Choroid plexus epithelial cell (primary cell): ENCODE measurements around the gene ARHGAP35.
"Not testable (repeated sequence)": the region's sequence is repeated elsewhere in the genome, so short reads cannot be mapped to it uniquely, and the experiment has no call there.

Source experiments
- DNase-seq: peaks from one replicate; pipeline ENCODE4 v3.0.0-alpha.2; 2010; ENCODE audit warnings: low read depth
- H3K4me3 ChIP-seq: 2 replicates; pipeline ENCODE4 v1.5.1; 2011; ENCODE audit warnings: low read depth, mild to moderate bottlenecking, control low read depth, low read length, moderate library complexity
- TF ChIP-seq, protein P1 (sequence below): conservative IDR thresholded peaks from 2 replicates; pipeline ENCODE4 v1.5.1; 2011; ENCODE audit warnings: low read depth, mild to moderate bottlenecking, control low read depth, inconsistent platforms, low read length, moderate library complexity

Gene ARHGAP35

DNA sequence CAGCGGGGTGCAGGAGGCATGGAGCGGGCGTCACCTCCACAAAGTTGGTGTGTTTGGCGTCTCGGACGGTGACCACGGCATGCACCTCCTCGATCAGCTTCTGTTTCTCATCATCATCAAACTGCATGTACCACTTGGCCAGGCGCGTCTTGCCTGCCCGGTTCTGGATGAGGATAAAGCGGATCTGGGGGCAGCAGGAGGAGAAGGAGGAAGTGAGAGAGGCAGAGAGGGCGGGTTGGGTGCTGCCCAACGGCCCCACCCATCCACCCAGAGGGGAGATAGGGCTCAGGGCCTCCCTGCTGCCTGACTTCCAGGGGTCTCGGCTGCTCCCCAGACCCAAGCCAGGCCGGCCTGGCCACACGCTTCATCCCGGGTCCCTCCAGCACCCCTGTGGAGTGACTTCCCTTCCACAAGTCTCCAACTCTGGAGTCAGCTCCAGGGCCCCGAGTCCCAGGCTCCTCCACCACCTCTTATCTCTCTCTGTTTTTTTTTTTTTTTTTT lies 14.8 kb upstream of the ARHGAP35 start:
- TF ChIP-seq, protein P1, sequence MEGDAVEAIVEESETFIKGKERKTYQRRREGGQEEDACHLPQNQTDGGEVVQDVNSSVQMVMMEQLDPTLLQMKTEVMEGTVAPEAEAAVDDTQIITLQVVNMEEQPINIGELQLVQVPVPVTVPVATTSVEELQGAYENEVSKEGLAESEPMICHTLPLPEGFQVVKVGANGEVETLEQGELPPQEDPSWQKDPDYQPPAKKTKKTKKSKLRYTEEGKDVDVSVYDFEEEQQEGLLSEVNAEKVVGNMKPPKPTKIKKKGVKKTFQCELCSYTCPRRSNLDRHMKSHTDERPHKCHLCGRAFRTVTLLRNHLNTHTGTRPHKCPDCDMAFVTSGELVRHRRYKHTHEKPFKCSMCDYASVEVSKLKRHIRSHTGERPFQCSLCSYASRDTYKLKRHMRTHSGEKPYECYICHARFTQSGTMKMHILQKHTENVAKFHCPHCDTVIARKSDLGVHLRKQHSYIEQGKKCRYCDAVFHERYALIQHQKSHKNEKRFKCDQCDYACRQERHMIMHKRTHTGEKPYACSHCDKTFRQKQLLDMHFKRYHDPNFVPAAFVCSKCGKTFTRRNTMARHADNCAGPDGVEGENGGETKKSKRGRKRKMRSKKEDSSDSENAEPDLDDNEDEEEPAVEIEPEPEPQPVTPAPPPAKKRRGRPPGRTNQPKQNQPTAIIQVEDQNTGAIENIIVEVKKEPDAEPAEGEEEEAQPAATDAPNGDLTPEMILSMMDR: no peak
- no peak for DNase-seq
- H3K4me3 ChIP-seq: no peak overlapping the region

DNA sequence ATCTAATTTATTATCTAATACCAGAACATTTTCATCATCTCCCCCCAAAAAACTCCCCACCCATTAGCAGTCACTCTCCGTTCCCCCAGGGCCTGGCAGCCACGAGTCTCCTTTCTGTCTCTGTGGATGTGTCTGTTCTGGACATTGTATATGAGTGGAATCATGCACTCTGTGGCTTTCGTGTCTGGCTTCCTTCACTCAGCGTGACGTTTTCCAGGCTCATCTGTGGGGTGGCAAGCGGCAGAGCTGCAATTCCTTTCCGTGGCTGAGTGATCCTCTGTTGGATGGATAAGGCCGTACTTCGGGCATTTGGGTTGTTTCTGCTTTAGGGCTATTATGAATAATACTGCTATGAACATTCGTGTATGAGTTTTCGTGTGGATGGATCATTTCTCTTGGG lies 13.3 kb upstream of the ARHGAP35 start:
- no peak for DNase-seq
- H3K4me3 ChIP-seq: no peak overlapping the region
- TF ChIP-seq, protein P1: no peak

DNA sequence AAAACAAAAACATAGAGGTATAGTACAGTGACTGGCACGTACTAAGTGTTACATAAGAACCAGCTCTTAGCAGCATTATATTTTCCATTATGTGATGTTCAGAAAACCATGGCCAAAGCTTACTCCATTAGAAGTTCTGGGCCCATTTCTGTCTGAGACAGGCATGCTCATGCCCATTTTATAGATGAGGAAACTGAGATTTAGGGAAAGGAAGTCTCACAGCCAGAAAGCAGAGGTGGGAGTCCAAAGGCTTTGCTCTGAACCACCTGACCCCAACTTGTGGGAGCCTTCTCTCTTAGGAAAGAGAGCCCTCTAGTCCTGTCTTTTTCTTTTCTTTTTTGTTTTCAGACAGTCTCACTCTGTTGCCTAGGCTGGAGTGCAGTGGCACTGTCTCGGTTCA lies 12.4 kb upstream of the ARHGAP35 start:
- H3K4me3 ChIP-seq: no peak overlapping the region
- no peak for DNase-seq
- TF ChIP-seq, protein P1: no peak

DNA sequence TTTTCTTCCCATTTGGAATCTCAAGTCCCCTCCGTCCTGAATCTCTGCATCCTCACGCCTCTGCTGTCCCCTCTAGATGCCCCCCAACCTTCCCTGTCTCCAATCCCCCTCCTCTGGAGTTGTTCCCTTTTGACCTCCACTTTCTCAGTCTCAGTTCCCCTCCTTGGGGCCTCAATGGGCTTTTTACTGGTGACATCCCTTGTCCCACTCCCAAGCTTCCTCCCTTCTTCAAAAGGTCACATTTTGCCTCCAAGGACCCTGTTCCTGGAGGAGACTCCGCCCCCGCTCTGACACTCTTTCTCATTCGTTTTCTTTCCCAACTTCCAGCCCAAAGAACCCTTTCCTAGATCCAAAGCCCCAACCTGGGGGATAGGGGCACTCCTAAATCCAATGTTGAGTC lies 11.2 kb upstream of the ARHGAP35 start:
- TF ChIP-seq, protein P1: no peak
- no peak for DNase-seq
- H3K4me3 ChIP-seq: peak overlapping the region; percentile 96

DNA sequence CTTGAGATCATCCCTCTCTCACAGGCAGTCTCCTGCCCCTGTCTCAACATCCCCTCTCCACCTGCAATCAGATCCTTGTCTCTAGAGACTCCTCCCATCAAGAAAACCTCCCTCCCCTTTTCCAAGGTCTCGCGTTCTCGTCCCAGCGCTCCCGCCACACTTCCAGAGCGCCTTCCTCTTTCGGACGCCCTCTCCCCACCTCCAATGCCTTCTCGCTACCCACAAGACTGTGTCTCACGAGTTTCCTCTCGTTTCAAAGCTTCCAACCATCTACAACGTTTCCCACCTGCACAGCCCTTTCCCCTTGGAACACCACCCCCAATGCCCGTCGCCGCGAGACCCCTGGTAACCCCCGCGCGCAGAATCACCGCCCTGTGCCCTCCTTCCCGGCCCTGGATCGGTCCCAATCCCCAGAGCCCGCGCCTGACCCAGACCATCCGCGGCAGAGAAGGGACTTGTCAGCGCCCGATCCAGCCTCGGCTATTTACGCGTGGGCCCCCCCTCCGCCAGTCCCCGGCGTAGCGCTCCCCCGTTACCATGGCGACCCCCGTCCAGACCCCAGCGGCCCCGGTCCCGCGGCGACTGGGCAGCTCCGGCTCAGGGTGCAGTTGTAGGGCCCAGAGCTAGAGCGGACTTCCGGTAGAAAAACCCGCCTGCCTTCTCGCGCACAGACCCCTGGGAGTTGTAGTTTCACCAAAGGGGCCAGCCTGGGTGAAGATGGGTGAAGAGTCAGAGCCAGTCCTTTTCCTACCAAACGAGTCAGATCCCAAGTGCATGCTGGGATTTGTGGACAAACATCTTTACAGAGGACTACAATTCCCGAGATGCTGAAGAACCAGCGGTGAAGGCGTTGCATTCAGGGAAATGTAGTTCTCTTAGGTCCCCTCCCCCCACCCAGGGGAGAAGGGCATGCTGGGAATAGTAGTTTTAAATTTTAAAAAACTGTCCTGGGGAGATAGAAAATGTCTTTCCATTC lies 10.3 kb upstream of the ARHGAP35 start, which contains the start of gene AP2S1:
AP2S1 (minus strand) TSS at position 619 of the 976 bp plus-strand sequence; CDS start at position 539, 80 bp downstream.
- peak; percentile 100 for DNase-seq
- H3K4me3 ChIP-seq: peak within 1 kb of the TSS; percentile 96
- TF ChIP-seq, protein P1: no peak

DNA sequence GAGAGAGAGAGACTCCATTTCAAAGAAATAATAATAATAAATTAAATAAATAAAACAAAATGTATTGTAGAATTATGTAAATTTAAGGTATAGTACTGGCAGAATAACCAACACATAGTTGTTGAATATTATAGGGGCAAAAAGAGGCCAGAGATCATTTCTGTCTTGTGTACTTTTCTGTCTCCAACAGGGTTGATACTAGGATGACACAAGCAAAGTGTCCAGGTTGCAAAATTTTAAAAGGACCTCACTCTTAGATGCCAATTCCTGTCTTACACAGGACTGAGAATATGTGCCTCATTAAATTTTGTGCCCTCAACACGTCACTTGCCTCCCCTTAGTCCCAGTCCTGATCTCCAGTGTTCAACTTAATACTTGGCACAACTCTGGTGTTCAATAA lies 8.0 kb upstream of the ARHGAP35 start:
- DNase-seq: no peak
- H3K4me3 ChIP-seq: no peak overlapping the region
- TF ChIP-seq, protein P1: no peak

DNA sequence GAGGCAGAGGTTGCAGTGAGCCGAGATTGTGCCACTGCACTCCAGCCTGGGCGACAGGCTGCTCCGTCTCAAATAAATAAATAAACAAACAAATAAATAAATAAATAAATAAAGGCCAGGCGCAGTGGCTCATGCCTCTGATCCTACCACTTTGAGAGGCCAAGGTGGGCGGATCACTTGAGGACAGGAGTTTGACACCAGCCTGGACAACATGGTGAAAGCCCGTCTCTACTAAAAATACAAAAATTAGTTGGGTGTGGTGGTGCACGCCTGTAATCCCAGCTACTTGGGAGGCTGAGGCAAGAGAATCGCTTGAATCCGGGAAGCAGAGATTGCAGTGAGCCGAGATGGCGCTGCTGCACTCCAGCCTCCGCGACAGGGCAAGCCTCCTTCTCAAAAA lies 6.1 kb upstream of the ARHGAP35 start:
- H3K4me3 ChIP-seq, DNase-seq: not testable (repeated sequence)
